Iris pigment epithelial cell (primary cell): Measurements from ENCODE around the gene RUFY3.
A peak's percentile ranks its signal among the peaks of the same experiment; 100 is the strongest.
"Not testable (repeated sequence)": the region's sequence is repeated elsewhere in the genome, so short reads cannot be mapped to it uniquely, and the experiment has no call there.

Experiments used
- DNase-seq: peaks from one replicate; pipeline ENCODE4 v3.0.0-alpha.2; 2011; ENCODE audit warnings: low read depth

RUFY3 gene

DNA sequence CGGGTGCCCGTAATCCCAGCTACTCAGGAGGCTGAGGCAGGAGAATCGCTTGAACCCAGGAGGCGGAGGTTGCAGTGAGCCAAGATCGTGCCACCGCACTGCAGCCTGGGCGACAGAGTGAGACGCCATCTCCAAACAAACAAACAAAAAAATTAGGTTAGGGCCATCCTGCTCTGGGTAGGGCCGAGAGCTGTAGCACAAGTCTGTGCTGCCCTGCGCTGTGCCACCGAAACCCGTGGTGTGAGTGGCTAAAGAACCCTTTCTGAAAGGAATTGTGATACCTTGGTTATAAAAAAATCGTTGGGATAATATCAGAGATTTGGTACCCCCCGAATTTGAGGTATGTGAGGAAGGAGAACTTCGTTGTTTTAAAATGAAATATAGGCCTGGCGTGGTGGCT lies 118.9 kb downstream of the RUFY3 start:
- DNase-seq = not testable (repeated sequence)

- no peak for DNase-seq
Measured at GRCh38 chr4:70841211-70841610, 119.4 kb downstream of the RUFY3 start.

GRCh38 chr4:70841951-70842350 lies 120.2 kb downstream of the RUFY3 start:
- no peak for DNase-seq

DNA sequence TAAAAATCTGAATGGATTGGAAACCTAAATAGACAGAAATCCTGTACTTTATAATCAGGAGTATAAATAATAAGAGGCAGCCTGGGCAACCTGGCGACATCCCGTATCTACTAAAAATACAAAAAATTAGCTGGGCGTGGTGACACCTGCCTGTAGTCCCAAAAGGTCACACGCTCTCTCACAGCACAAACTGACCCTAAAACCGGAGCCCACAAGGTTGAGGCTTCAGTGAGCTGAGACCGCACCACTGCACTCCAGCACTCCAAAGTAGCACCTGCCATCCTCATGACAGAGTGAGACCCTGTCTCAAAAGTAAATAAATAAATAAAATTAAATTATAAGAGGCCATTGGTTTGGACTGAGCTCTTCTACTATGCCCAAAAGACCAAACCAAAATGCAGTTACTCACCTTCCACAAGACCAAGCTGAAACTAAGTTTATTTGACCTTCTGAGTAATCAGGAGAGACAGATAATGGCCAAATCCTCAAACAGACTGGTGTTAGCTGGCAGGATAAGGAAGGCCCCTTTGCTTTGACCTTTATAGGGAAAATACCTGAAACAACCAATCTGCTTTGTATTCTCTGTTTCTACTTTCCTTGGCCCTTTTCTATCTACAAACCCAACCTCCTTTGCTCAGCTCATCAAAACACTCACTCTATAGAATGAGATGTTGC lies 121.1 kb downstream of the RUFY3 start:
- no peak for DNase-seq

- no peak for DNase-seq
Measured at GRCh38 chr4:70844180-70844579, 122.4 kb downstream of the RUFY3 start.

DNA sequence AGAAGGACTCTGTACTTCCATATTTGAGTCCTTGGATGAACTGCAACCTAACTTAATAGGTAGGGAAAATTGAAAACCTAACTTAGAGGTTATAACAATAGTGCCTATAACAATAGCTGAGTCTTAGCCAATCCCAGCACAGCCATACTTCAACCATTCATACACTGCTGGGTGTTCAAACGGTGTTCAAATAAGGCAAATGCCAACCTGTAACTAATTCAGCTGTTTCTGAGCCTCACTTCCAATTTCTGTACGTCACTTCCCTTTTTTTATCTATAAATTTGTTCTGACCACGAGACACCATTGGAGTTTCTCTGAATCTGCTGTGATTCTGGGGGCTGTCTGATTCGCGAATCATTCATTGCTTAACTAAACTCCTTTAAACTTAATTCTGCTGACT lies 127.5 kb downstream of the RUFY3 start:
- no peak for DNase-seq

DNA sequence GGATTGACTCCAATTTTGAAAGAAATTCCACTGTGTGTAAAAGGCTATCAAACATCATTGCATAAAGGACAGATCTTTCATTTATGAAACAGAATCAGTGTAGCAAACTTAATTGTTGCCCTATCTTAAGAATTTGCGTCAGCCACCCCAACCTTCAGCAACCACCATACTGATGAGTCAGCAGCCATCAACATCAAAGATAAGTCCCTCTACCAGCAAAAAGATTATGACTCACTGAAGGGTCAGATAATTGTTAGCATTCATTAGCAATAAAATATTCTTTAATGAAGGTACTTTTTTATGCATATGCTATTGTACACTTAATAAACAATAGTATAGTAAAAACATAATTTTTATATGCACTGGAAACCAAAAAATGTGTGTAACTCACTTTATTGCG lies 133.7 kb downstream of the RUFY3 start:
- DNase-seq = peak; percentile 28
